Stimulated activated CD8-positive, alpha-beta memory T cell treated with anti-CD3 and anti-CD28 coated beads, Interleukin-4, amount 100 ng/mL, for 4 hours (primary cell): ENCODE measurements around the gene CHST10.
"Not testable (repeated sequence)": the region's sequence is repeated elsewhere in the genome, so short reads cannot be mapped to it uniquely, and the experiment has no call there.

Source experiments
- DNase-seq, 2 donors: peaks; one replicate each; pipeline ENCODE4 v3.0.0-alpha.2; 2020; ENCODE audit warnings: low read depth in 2 of 2, low spot score in 1 of 2

Gene CHST10

GRCh38 chr2:100394111-100394641, 23.3 kb downstream of the CHST10 start:
- DNase-seq, result no peak

DNA sequence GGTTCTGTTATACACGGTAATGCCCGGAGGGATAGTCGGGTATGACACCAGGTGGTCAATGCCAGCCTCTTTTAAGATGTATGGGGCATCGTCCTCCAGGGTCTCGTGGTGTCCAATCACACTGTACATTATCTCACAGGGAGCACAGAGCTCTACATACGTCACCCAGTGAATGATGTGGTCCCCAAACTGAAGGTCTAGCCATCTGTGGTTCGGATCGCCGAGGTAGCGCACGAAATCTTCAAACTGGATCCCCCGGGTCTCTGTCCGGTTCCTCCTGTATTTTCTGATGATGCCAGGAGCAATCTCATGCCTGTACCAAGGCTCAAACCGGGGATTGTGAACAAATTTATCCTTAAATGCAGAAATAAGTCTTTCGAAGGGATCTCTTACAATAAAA, 24.1 kb downstream of the CHST10 start:
- no peak for DNase-seq

GRCh38 chr2:100392715-100393114, 24.8 kb downstream of the CHST10 start:
- DNase-seq, result no peak

DNA sequence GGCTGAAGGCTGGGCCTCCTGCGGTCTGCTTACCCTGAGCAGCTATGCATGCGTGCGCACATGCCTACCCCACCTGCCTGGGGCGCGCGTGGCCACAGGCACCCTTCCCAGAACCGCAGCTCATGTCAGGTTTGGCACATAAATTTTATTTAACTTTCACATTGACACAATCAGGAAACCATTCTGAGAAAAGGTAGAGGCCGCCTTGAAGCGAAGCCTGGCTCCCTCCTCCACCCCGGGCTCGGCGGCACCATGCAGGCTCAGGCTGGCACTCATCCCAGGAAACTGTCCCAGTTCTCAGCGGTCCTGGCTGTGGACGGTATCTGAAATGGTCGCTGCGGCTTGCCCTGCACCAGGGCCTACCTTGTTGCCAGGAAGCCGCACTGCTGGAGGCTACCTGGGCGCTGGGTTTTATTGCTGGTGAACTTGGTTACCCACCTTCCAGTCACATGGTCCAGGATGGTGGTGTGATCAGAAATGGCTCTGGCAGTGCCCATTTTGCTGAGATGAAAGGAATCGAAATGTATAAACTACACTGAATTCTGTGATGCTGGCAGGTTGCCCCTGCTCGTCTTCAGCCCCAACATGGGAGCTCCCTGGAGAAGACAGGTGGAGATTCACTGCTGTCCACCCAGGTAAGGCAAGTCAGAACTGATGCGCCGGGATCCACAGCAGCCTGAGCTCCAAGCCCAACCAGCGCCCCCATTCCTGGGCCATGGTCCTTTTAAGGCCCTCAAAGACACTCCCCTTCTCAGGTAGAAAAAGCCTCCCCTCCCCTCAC, 25.5 kb downstream of the CHST10 start:
- DNase-seq, result no peak

DNA sequence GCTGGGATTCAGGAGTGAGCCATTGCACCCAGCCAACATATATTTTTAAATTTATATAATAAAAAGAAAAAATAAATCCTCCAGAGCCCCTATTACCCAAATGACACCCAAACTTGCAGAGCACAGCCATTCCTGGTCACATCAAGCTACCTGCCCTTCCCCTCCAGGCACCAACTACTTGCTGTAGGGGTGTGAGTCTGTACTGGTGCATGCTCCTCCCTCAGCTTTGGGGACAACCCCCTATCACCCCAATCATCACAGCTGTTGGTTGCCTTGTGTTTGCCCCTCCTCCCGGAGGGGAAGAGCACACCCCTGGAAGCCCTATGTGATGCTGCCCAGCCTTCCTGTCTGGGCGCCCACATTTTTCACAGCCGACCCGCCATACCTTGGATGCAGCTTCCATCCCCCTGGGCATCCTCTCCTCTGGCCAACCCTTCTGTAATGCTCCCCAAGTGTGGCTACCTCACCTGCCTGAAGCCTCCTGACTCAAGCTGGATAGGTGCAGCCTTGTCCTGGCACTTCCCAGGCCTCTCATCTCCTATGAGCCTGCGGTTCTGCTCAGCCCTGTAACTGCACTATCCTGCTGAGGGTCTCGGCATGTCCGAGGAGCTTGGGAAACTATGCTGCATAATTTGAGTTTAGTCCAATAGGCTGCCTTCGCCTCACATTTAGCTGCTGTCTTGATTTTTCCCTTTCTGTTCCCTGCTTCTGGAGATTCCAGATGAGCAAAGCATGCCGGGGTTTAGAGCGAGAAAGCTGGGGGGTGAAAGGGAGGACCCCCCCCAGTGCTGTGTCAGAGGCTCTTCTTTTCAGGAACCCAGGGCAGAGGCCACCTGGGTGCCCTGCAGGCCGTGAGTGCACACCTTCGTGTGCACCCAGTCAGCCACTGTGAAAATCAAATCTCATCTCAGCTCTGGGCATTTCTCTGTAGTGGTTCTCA, 27.2 kb downstream of the CHST10 start:
- DNase-seq, result no peak

DNA sequence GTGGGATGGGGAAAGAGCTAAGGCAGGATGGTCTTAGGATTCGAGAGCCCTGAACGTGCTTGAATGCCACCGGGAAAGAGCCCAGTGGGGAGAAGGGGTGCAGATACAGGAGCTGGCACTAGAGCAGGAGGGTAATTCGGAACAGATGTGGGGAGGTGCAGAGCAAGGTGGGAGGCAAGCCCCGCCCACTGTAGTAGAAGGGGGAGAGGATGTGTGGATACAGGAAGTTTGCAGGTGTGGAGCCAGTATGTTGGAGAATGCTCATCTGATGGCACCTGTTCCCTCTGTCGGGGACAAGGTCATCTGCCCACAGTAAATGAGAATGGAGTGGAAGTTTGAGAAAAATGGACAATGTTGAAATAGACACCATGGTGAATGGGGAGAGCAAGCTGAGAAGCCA, 28.8 kb downstream of the CHST10 start:
- no peak for DNase-seq

- DNase-seq, result no peak
Observed at GRCh38 chr2:100383954-100384353, 33.5 kb downstream of the CHST10 start.

- no peak for DNase-seq
Observed at GRCh38 chr2:100383306-100383705, 34.2 kb downstream of the CHST10 start.

GRCh38 chr2:100381240-100381639, 36.2 kb downstream of the CHST10 start:
- DNase-seq, result peak; percentile 28 to 64

DNA sequence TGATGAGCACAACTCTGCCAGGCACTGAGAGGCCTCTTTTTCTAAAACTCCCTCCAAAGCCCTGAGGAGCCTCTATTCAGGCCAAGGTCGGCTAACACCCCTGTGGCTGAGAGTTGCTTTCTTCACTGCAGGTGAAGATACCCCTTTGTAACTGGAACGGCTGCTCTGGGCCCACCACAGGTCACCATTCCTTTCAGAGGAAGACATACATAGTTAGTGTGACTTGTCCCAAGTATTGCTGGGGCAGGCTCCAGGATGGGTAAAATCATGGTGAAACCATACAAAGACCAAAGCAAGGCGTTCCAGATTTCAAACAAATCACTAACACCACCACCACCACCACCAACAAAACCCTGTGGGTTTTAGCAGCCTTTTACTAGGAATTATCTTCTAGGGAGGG, 36.8 kb downstream of the CHST10 start:
- DNase-seq, result no peak

GRCh38 chr2:100376836-100377235, 40.6 kb downstream of the CHST10 start:
- DNase-seq, result no peak

- no peak for DNase-seq
Observed at GRCh38 chr2:100367163-100367562, 50.3 kb downstream of the CHST10 start.

GRCh38 chr2:100365434-100365833, 52.0 kb downstream of the CHST10 start:
- DNase-seq, result no peak

GRCh38 chr2:100362269-100362668, 55.2 kb downstream of the CHST10 start:
- DNase-seq, result not testable (repeated sequence)

GRCh38 chr2:100359576-100359975, 57.9 kb downstream of the CHST10 start:
- DNase-seq, result no peak

- no peak for DNase-seq
Observed at GRCh38 chr2:100358554-100358953, 58.9 kb downstream of the CHST10 start.

DNA sequence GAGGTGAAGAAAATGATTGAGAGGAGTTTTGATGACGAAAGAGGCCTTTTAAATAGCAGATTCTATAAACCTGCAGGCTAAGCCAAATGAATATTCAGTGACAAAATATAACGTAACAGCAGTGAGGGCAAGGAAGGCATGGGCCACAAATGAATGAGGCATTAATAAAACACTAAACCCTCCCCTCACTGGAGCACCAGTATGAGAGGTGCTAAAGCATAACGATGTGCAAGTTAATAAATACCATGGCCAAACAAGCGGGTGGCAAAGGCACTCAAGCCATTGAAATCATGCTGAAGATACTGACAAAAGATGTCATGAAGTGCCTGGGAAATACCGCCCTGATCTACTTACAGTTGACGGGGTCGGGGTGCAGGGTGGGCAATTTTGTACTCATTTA, 64.9 kb downstream of the CHST10 start:
- no peak for DNase-seq

GRCh38 chr2:100350661-100351185, 66.7 kb downstream of the CHST10 start:
- DNase-seq, result no peak

DNA sequence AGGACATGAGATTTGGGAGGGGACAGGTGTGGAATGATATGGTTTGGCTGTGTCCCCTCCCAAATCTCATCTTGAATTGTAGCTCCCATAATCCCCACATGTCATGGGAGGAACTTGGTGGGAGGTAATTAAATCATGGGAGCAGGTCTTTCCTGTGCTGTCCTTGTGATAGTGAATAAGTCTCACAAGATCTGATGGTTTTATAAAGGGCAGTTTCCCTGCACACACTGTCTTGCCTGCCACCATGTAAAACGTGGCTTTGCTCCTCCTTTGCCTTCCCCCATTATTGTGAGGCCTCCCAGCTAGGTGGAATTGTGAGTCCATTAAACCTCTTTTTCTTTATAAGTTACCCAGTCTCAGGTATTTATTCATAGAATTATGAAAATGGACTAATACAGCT, 72.3 kb downstream of the CHST10 start:
- DNase-seq, result not testable (repeated sequence)

- no peak for DNase-seq
Observed at GRCh38 chr2:100344433-100344832, 73.0 kb downstream of the CHST10 start.

DNA sequence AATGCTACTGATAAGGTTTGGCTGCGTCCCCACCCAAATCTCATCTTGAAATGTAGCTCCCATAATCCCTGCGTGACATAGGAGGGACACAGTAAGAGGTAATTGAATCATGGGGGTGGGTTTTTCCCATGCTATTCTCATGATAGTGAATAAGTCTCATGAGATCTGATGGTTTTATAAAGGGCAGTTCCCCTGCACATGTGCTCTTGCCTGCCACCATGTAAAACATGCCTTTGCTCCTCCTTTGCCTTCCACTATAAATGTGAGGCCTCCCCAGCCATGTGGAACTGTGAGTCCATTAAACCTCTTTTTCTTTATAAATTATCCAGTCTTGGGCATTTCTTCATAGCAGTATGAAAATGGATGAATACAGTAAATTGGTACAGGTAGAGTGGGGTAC, 75.0 kb downstream of the CHST10 start:
- not testable (repeated sequence) for DNase-seq
